Measurements from ENCODE around the gene MARCO. TPM values are rescaled to one million over a fixed set of nuclear protein-coding genes. Genes with fewer than 3 reads are reported as not detected.

MARCO gene
- total RNA-seq, 2 donors from 2014 or later: 10.4 to 13.7 TPM

GRCh38 chr2:119006441-119006840 is 64.4 kb downstream of the MARCO start:
- Histone ChIP-seq H3K27ac (no peak overlapping the region), H3K36me3 (no peaks in the 10 kb centered on the region), H3K9me3 (no peaks in the 10 kb centered on the region), H3K4me1 (ENCODE audit: control insufficient read depth in 1 of 2, low read depth in 2 of 2) (no peaks in the 10 kb centered on the region), H3K4me3 (no peak overlapping the region), H3K27me3 (replicated peaks; ENCODE audit: insufficient read depth) (no peaks in the 10 kb centered on the region)
- no peak for DNase-seq (ENCODE audit: low spot score)
- no peak for ATAC-seq (ENCODE audit: insufficient number of reproducible peaks, low FRiP score, low read depth)
- TF ChIP-seq CTCF (IDR thresholded peaks at IDR 0.05): no peak

- Histone ChIP-seq H3K27me3 (replicated peaks; ENCODE audit: insufficient read depth) (no peaks in the 10 kb centered on the region), H3K4me3 (no peak overlapping the region), H3K36me3 (no peaks in the 10 kb centered on the region), H3K9me3 (no peaks in the 10 kb centered on the region), H3K27ac (no peak overlapping the region), H3K4me1 (ENCODE audit: control insufficient read depth in 1 of 2, low read depth in 2 of 2) (no peaks in the 10 kb centered on the region)
- no peak for TF ChIP-seq CTCF (IDR thresholded peaks at IDR 0.05)
- DNase-seq (ENCODE audit: low spot score) (no peak), ATAC-seq (ENCODE audit: insufficient number of reproducible peaks, low FRiP score, low read depth) (no peak)
These were observed 66.1 kb downstream of the MARCO start for GRCh38 chr2:119008108-119008507.

GRCh38 chr2:119009110-119009509 is 67.1 kb downstream of the MARCO start:
- Histone ChIP-seq H3K36me3 (no peaks in the 10 kb centered on the region), H3K27me3 (replicated peaks; ENCODE audit: insufficient read depth) (no peaks in the 10 kb centered on the region)
- DNase-seq (ENCODE audit: low spot score): no peak

GRCh38 chr2:119010336-119010735 is 68.3 kb downstream of the MARCO start:
- TF ChIP-seq CTCF (IDR thresholded peaks at IDR 0.05): no peak
- Histone ChIP-seq H3K27ac (no peak overlapping the region), H3K36me3 (no peaks in the 10 kb centered on the region), H3K9me3 (no peaks in the 10 kb centered on the region), H3K4me1 (ENCODE audit: control insufficient read depth in 1 of 2, low read depth in 2 of 2) (no peaks in the 10 kb centered on the region), H3K4me3 (no peak overlapping the region), H3K27me3 (replicated peaks; ENCODE audit: insufficient read depth) (no peaks in the 10 kb centered on the region)
- ATAC-seq (ENCODE audit: insufficient number of reproducible peaks, low FRiP score, low read depth) (no peak), DNase-seq (ENCODE audit: low spot score) (no peak)

More at GRCh38 chr2:119009110-119009509, 67.1 kb downstream of the MARCO start:
- no peak for TF ChIP-seq CTCF (IDR thresholded peaks at IDR 0.05)
- no peak overlapping the region for H3K27ac ChIP-seq
- no peak overlapping the region for H3K4me3 ChIP-seq
- no peaks in the 10 kb centered on the region for H3K9me3 ChIP-seq
- no peak for ATAC-seq (ENCODE audit: insufficient number of reproducible peaks, low FRiP score, low read depth)
- H3K4me1 ChIP-seq (ENCODE audit: control insufficient read depth in 1 of 2, low read depth in 2 of 2): no peaks in the 10 kb centered on the region

- ATAC-seq (ENCODE audit: insufficient number of reproducible peaks, low FRiP score, low read depth): no peak
- no peak for TF ChIP-seq CTCF (IDR thresholded peaks at IDR 0.05)
- H3K9me3 ChIP-seq: no peaks in the 10 kb centered on the region
- H3K27ac ChIP-seq: no peak overlapping the region
- no peaks in the 10 kb centered on the region for H3K36me3 ChIP-seq
- DNase-seq (ENCODE audit: low spot score): no peak
- H3K27me3 ChIP-seq (replicated peaks; ENCODE audit: insufficient read depth): no peaks in the 10 kb centered on the region
- no peaks in the 10 kb centered on the region for H3K4me1 ChIP-seq (ENCODE audit: control insufficient read depth in 1 of 2, low read depth in 2 of 2)
- H3K4me3 ChIP-seq: no peak overlapping the region
These were observed 69.3 kb downstream of the MARCO start for GRCh38 chr2:119011162-119011909.

All from thoracic aorta (tissue), 2 donors.